ENCODE measurements around the gene PGAP3.

Gene PGAP3

GRCh38 chr17:39658760-39659159, 29.1 kb downstream of the PGAP3 start:
- 0 out of 2 replicates have a peak, but pooled peaks cover 10% of the 10 kb centered on the region for H3K79me2 ChIP-seq (ENCODE audit: low read length)
- no peak for DNase-seq
- no peaks in the 10 kb centered on the region for H3K4me1 ChIP-seq (ENCODE audit: low read length)
- H3K9me2 ChIP-seq (replicated peaks; ENCODE audit: insufficient read depth, low read length): no peaks in the 10 kb centered on the region
- H2AFZ ChIP-seq (ENCODE audit: low read length): no peak overlapping the region
- no peak for TF ChIP-seq EZH2 (optimal IDR thresholded peaks at IDR 0.05; ENCODE audit: low read depth, low read length)
- TF ChIP-seq EZH2phosphoT487 (IDR thresholded peaks at IDR 0.05; ENCODE audit: low read length): no peak
- no peak for TF ChIP-seq CTCF (IDR thresholded peaks at IDR 0.05; ENCODE audit: low read length)
- H3K27me3 ChIP-seq (replicated peaks; ENCODE audit: insufficient read depth, low read length): no peaks in the 10 kb centered on the region
- no peak overlapping the region for H3K9ac ChIP-seq (ENCODE audit: low read length)
- no peaks in the 10 kb centered on the region for H4K20me1 ChIP-seq (ENCODE audit: insufficient read depth, low read length)
- H3K4me2 ChIP-seq (ENCODE audit: low read depth, low read length): no peak overlapping the region
- no peaks in the 10 kb centered on the region for H3K36me3 ChIP-seq (replicated peaks; ENCODE audit: insufficient read depth, low read length)
- H3K27ac ChIP-seq (ENCODE audit: low read length): no peak overlapping the region
- no peak overlapping the region for H3K4me3 ChIP-seq (ENCODE audit: low read length)
- H3K9me3 ChIP-seq (replicated peaks; ENCODE audit: insufficient read depth, low read length): no peaks in the 10 kb centered on the region
- no peaks in the 10 kb centered on the region for H3F3A ChIP-seq (ENCODE audit: insufficient read depth, low read length)

GRCh38 chr17:39658346-39658745, 29.5 kb downstream of the PGAP3 start:
- H3K27ac ChIP-seq (ENCODE audit: low read length): no peak overlapping the region
- H3K27me3 ChIP-seq (replicated peaks; ENCODE audit: insufficient read depth, low read length): no peaks in the 10 kb centered on the region
- H2AFZ ChIP-seq (ENCODE audit: low read length): no peak overlapping the region
- no peak for DNase-seq
- H4K20me1 ChIP-seq (ENCODE audit: insufficient read depth, low read length): no peaks in the 10 kb centered on the region
- H3K9me2 ChIP-seq (replicated peaks; ENCODE audit: insufficient read depth, low read length): no peaks in the 10 kb centered on the region
- 0 out of 2 replicates have a peak, but pooled peaks cover 10% of the 10 kb centered on the region for H3K79me2 ChIP-seq (ENCODE audit: low read length)
- H3K9me3 ChIP-seq (replicated peaks; ENCODE audit: insufficient read depth, low read length): no peaks in the 10 kb centered on the region
- H3K4me3 ChIP-seq (ENCODE audit: low read length): no peak overlapping the region
- no peak overlapping the region for H3K9ac ChIP-seq (ENCODE audit: low read length)
- H3K4me2 ChIP-seq (ENCODE audit: low read depth, low read length): no peak overlapping the region
- no peaks in the 10 kb centered on the region for H3K4me1 ChIP-seq (ENCODE audit: low read length)
- no peak for TF ChIP-seq EZH2phosphoT487 (IDR thresholded peaks at IDR 0.05; ENCODE audit: low read length)
- TF ChIP-seq CTCF (IDR thresholded peaks at IDR 0.05; ENCODE audit: low read length): no peak
- TF ChIP-seq EZH2 (optimal IDR thresholded peaks at IDR 0.05; ENCODE audit: low read depth, low read length): no peak
- no peaks in the 10 kb centered on the region for H3K36me3 ChIP-seq (replicated peaks; ENCODE audit: insufficient read depth, low read length)
- no peaks in the 10 kb centered on the region for H3F3A ChIP-seq (ENCODE audit: insufficient read depth, low read length)

GRCh38 chr17:39655105-39655504, 32.8 kb downstream of the PGAP3 start:
- TF ChIP-seq EZH2 (optimal IDR thresholded peaks at IDR 0.05; ENCODE audit: low read depth, low read length): no peak
- Histone ChIP-seq H3K9me3 (replicated peaks; ENCODE audit: insufficient read depth, low read length) (no peaks in the 10 kb centered on the region), H4K20me1 (ENCODE audit: insufficient read depth, low read length) (no peaks in the 10 kb centered on the region), H3K27ac (ENCODE audit: low read length) (no peak overlapping the region), H3F3A (ENCODE audit: insufficient read depth, low read length) (no peaks in the 10 kb centered on the region), H3K4me2 (ENCODE audit: low read depth, low read length) (no peak overlapping the region), H3K36me3 (replicated peaks; ENCODE audit: insufficient read depth, low read length) (no peaks in the 10 kb centered on the region), H3K4me3 (ENCODE audit: low read length) (no peak overlapping the region), H3K9ac (ENCODE audit: low read length) (no peak overlapping the region), H2AFZ (ENCODE audit: low read length) (no peak overlapping the region), H3K27me3 (replicated peaks; ENCODE audit: insufficient read depth, low read length) (no peaks in the 10 kb centered on the region), H3K79me2 (ENCODE audit: low read length) (0 out of 2 replicates have a peak, but pooled peaks cover 10% of the 10 kb centered on the region), H3K4me1 (ENCODE audit: low read length) (no peaks in the 10 kb centered on the region), H3K9me2 (replicated peaks; ENCODE audit: insufficient read depth, low read length) (no peaks in the 10 kb centered on the region)
- no peak for DNase-seq

- Histone ChIP-seq H3K4me2 (ENCODE audit: low read depth, low read length) (no peak overlapping the region), H3K27me3 (replicated peaks; ENCODE audit: insufficient read depth, low read length) (no peaks in the 10 kb centered on the region), H4K20me1 (ENCODE audit: insufficient read depth, low read length) (no peaks in the 10 kb centered on the region), H3K79me2 (ENCODE audit: low read length) (peaks cover 10% of the 10 kb centered on the region; the same call in 1 of the 2 replicates), H3K36me3 (replicated peaks; ENCODE audit: insufficient read depth, low read length) (no peaks in the 10 kb centered on the region), H3K4me1 (ENCODE audit: low read length) (no peaks in the 10 kb centered on the region), H2AFZ (ENCODE audit: low read length) (no peak overlapping the region), H3K4me3 (ENCODE audit: low read length) (no peak overlapping the region), H3F3A (ENCODE audit: insufficient read depth, low read length) (no peaks in the 10 kb centered on the region), H3K27ac (ENCODE audit: low read length) (no peak overlapping the region), H3K9me2 (replicated peaks; ENCODE audit: insufficient read depth, low read length) (no peaks in the 10 kb centered on the region), H3K9me3 (replicated peaks; ENCODE audit: insufficient read depth, low read length) (no peaks in the 10 kb centered on the region), H3K9ac (ENCODE audit: low read length) (no peak overlapping the region)
- DNase-seq: peak; percentile 52
- TF ChIP-seq EZH2phosphoT487 (IDR thresholded peaks at IDR 0.05; ENCODE audit: low read length) (no peak), CTCF (IDR thresholded peaks at IDR 0.05; ENCODE audit: low read length) (peak; percentile 95)
Measured at GRCh38 chr17:39653662-39654331, 34.1 kb downstream of the PGAP3 start.

All from MM.1S (cell line).